C1 segment of cervical spinal cord (tissue), 14 donors: Measurements from ENCODE around the gene RPL19.

Experiments
- DNase-seq, 14 donors: peaks; one replicate each; lab custom pipeline; 2025; lab: John Stamatoyannopoulos, UW

The RPL19 gene

GRCh38 chr17:39196808-39197291 is 3.2 kb upstream of the RPL19 start:
- peak in 3 of 14 donors; percentile 29 to 43 (median 33) for DNase-seq

GRCh38 chr17:39197380-39198185 is 2.5 kb upstream of the RPL19 start, which contains the start of gene CACNB1:
TSS of gene CACNB1 (minus strand) at chr17:39197669. CDS start at chr17:39197495, 174 bp downstream.
- peak in 12 of 14 donors; percentile 28 to 73 (median 62) for DNase-seq

GRCh38 chr17:39198186-39198566 is 1.9 kb upstream of the RPL19 start:
- no peak for DNase-seq

DNA sequence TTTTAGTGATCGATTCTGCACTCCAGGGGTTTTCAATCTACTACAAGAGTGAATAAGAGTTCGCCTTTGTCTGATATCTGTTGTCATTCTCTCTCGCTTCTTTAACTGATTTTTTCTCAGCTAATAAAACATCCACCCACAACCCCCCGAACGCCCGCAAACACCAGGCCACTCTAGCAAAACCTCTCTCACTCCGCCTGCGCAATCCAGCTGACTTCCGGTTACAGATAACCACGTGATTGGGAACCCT is 338 bp upstream of the RPL19 start:
- DNase-seq, result peak in 10 of 14 donors; percentile 33 to 90 (median 85)

GRCh38 chr17:39200957-39201510 is 951 bp downstream of the RPL19 start:
- no peak for DNase-seq

DNA sequence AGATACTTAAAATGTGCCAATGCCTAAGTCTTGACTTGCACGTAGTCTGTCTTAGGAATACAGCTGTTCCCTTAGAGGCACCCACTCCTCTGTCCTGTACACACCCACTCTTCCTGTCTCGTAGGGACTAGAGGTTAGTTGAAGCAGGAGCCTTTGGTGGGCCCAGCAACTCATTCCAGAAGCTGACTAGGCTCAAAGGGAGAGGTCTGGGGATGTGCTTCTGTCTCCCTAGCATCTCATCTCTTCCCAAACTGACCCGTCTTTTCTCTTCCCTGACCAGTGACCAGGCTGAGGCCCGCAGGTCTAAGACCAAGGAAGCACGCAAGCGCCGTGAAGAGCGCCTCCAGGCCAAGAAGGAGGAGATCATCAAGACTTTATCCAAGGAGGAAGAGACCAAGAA is 4.2 kb downstream of the RPL19 start:
- DNase-seq, result no peak

DNA sequence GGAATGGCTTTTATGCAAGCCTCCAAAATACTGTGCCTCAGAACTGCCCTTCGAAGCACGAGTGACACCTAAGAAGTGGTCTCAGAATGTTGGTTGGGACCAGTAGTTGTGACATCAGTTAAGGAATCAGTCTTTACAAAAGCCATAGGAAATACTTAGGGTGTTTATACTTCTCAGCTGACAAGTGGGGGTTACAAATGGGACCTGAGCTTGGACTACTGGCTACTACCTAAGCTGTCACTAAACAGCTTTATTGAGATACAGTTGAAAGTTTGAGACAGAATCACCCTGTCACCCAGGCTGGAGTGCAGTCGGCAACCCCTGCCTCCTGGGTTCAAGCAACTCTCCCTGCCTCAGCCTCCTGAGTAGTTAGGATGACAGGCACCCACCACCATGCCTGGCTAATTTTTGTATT is 5.0 kb downstream of the RPL19 start:
- no peak for DNase-seq

DNA sequence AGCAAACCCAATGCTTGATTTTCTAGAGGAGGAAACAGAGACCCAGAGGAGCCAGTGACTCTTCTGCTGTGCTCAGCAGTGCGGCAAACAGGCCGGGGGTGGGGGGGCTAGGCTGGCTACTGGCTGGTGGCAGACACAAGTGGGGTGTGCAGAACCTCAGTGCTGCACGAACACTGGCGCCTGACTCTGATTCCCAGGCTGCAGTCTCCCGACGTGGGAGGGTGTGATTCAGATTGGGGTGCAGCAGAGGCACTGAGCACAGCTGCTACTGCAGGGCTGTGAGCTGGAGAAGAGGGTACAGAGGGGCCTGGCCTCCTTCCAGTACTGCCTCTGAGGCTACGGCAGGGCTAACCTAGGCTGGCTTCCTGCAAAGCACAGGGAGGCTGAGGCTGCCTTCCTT is 8.1 kb downstream of the RPL19 start:
- DNase-seq, result no peak

GRCh38 chr17:39208893-39209292 is 8.8 kb downstream of the RPL19 start:
- DNase-seq, result no peak

DNA sequence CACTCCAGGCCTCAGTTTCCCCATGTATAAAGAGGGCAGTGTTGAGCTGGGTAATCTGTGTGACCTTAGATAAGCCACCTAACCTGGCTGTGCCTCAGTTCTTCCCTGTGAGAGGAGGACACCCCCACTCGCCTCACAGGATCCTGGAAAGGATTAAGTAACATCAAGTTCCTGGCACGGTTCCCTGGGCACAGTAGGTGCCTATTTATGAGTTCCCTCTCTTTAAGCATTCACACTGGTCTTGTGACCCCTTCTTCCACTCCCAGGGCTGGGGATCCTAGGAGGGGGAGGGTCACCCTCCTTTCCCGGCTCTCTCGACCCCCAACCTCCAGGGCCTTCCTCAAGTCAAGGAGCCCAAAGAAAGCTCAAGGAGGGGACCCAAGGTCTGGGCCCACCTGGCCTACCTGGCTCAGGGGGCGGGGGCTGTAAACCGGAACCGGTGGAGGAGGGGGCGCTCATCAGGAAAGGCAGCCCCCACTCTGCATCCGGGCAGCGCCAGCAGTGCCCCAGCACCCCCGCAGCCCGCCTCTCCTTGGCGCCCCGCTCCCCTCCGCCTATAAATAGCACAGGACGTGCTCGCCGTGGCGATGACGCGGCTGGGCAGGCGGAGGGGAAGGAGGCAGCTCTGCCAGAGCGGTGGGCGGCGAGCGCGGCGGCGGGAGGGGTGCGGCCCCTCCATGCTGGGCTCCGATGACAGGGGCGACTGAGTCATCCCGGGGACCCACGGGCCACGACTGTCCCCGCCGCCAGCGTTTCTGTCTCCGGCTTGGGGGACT is 9.4 kb downstream of the RPL19 start:
- peak in 5 of 14 donors; percentile 13 to 44 (median 21) for DNase-seq

DNA sequence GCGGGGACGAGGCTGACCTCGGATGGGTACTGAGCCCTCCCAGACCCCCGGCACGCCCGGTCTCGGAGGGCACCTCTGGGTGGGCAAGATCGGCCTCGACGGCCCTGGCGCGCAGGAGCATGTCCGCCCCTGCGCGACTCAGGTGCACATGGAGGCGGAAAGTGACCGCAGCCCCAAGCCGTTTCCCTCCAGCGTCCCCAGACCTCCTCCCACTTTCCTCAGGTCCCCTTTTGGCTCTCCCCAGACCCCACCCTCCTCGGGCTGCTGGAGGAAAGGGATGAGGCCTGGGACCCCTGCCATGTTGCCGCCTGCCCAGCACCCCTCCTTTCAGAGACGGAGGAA is 10.0 kb downstream of the RPL19 start:
- DNase-seq, result no peak

- peak in 1 of 14 donors; percentile 51 for DNase-seq
These were observed 12.2 kb downstream of the RPL19 start for GRCh38 chr17:39212195-39212810.

DNA sequence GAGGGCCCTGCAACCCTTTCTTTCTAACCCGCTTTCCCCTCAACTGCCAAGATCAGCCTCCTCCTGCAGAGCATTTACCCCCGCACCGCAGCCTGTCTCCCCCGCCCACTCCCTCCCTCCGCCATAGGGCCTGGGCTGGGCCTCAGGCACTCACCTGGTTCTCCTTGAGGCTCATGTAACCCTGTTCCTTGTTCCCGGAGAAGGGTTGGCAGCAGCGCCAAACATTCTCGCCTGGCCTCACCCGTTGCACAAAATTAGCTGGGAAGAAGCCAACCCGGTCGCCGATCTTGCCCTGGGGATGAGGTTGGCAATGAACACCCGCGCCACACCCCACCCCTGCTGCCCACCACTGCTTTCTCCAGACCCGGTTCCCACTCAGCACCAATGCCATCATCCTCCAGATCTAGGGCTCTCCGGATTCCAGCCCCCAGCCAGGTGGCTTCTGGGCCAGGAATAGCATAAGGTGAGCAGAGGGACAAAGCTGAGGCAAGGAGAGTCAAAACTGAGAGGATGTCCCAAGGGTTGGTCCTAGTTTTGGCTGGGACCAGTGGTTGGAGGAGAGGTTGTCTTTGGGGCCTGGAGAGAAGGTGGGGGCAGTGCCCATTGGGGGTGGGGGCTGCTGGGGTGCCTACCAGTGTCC is 12.9 kb downstream of the RPL19 start:
- DNase-seq, result peak in 1 of 14 donors; percentile 86

- DNase-seq, result no peak
These were observed 13.8 kb downstream of the RPL19 start for GRCh38 chr17:39213852-39214251.

DNA sequence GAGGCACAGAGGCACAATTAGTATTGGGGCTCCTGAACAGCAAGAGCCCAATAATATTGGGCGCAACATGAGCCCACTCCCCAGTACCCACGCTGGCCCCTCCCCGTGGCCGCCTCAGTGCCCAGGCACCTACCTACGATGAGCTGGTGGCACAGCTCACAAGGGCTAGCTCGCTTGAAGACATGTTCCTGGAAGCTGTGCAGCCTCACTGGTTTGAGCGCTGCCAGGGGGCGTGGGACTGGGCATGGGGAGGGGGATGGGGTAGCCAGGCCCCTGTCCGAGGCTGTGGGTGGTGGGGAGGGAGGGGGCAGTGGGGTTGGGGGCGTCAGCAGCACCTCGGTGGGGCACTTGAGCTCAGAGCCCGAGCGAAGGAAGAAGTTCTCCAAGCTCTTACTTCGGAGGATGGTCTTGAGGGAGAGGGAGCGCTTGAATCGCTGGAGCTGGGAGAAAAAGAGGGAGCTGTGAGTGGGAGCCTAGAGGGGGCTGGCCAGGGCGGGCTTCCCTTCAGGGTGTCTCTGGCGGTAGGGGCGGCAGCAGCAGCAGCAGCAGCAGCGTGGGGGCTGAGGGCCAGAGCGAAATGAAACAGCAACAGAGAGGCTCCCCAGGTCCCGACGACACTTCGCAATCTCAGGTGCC is 17.8 kb downstream of the RPL19 start:
- DNase-seq, result no peak

GRCh38 chr17:39218906-39219305 is 18.8 kb downstream of the RPL19 start:
- DNase-seq, result no peak

DNA sequence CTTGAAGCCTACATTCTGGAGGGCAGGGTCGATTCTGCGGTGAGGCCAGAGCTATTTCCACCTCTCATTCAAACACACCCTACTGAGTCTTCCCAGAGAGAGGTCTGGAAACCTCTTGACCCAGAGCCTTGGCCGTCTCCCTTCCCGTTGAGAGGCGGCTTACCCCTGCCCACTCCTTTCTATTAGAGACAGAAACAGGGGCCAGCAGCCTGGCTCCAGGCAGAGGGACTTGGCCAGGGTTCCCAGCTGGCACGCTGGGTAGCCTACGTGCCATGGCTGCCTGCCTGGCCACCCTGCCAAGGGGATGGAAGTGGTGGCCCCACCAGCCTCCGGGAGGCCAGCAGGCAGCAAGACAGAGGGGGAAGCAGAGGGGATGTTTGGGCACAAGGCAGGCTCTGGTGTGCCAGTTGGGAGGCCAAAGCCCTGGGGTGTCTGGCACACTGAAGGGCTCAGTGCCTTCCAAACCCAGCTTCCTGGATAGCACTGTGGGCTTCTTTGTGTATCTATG is 19.6 kb downstream of the RPL19 start:
- peak in 10 of 14 donors; percentile 19 to 90 (median 67) for DNase-seq

- DNase-seq, result no peak
These were observed 21.5 kb downstream of the RPL19 start for GRCh38 chr17:39221572-39221971.

GRCh38 chr17:39222151-39222550 is 22.1 kb downstream of the RPL19 start:
- DNase-seq, result peak in 1 of 14 donors; percentile 23

DNA sequence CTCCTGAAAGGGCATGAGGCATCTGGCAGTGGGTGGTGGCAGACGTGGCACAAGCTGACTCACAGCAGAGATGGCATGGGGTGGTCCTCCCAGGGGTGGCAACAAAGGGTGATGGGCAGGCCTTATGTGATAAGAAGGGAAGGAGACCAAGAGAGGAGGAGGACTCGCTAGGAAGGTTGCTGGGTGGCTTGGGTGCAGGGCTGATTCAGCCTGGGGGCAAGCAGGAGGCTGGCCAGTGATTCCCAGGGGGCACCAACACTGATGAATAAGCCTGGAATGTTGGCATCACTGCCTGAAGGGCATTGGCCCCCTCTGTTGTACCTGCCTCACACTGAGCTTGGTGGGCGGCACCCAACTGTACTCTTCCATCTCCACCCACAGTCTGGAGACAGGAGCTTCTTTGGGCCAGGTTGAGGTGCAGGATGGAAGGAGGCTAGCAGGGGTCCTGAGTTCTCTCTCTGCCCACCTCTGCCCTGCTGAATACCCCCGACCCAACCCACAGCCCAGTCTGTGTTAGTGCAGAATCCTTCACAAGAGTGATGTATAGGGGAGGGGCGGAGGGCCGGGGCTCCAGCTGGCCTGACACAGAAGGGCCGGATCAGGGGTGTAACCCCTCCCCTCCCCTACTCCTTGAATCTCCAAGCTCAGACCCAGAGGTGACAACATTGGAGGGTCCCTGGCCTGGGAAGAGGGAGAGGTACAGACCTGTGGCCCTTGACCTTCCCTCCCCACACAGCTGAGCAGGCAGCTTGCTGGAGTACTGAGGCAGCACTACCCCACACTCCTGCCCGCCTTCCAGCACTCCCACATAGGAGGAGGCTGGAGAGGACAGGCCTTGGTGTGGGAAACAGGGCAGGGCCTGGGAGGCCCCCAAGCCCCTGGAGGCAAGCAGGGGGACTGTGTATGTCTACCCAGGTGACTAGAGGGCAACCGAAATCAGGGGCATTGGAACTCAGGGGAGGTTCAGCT is 23.1 kb downstream of the RPL19 start:
- DNase-seq, result no peak
